Iris pigment epithelial cell (primary cell): ENCODE measurements around the gene LAMP1.
"Not testable (repeated sequence)": the region's sequence is repeated elsewhere in the genome, so short reads cannot be mapped to it uniquely, and the experiment has no call there.

Experiments
- DNase-seq: peaks from one replicate; pipeline ENCODE4 v3.0.0-alpha.2; 2011; ENCODE audit warnings: low read depth

Gene LAMP1

GRCh38 chr13:113327766-113328471 is 30.9 kb downstream of the LAMP1 start:
- no peak for DNase-seq

DNA sequence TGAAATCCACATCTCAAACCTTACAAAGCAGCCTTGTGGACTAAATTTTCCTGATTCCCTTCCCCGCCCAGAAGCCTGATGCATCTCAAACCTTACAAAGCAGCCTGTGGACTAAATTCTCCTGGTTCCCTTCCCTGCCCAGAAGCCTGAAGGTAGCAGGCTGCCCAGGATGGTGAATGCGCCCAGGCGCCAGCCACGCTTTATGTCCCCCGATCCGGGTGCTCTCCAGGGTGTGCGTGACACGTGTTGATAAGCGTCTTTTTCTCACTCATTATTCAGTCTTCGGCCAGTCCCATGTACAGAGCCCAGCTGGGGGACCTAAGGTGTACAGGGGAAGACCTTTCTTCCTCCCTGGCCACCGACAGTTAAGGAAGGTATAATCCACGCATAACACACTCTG is 31.8 kb downstream of the LAMP1 start:
- DNase-seq = no peak

DNA sequence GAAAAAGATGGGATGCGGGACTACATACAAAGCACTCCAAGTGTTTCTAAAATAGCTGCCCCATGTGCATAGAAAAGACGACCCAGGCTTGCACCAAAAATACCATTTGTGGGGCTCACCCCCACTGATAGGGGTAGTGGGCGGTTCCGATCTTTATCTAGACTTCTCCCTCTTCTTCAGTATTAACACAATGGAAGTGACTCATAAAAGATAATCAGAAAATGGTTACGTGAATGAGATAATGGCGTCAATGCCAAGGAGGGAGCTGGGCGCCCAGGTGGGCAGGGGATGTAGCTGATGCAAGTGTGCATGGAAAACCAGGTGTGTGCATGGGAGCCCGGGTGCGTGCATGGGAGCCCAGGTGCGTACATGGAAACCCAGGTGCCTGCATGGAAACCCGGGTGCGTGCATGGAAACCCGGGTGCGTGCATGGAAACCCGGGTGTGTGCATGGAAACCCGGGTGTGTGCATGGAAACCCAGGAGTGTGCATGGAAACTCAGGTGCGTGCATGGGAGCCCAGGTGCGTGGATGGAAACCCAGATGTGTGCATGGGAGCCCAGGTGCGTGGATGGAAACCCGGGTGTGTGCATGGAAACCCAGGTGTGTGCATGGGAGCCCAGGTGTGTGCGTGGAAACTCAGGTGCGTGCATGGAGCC is 32.7 kb downstream of the LAMP1 start:
- DNase-seq = no peak

DNA sequence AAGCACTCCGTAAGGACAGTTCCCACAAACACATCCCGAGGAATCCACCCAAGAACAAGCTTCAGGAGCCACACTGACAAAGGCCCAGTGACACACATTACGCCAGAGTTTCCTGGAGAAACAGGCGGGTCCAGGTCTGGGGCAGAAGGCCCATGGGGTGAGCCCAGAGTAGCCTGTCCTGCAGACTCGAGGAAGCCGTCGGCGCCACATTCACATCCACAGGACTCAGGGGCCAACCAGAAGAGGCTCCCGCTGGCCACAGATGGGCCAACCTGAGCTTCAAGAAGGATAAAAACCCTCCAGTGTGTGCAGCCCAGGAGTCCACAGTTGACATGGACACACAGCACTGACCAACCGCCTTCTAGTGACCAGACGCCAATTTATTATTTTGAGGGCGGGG is 35.6 kb downstream of the LAMP1 start:
- no peak for DNase-seq

DNA sequence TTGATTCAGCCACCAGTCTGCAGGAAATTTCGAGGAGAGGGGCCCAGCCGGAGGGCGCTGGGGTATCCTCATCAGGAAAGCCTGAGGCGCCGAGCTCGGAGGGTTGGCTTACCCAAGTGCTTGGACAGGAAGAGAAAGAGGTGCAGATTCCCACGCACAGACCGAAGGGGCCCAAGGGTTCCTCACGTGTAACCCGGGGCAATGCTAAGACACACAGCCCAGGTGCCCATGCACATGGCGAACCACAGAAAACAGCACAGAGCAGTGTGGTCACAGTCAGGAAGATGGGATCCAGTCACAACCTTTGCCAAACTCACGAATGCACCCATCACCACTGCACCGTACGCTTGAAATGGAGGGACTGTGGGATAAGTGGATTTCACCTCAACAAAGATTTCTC is 36.0 kb downstream of the LAMP1 start:
- no peak for DNase-seq

- DNase-seq = no peak
These were observed 40.5 kb downstream of the LAMP1 start for GRCh38 chr13:113337556-113337955.

GRCh38 chr13:113337976-113338375 is 40.9 kb downstream of the LAMP1 start:
- no peak for DNase-seq

DNA sequence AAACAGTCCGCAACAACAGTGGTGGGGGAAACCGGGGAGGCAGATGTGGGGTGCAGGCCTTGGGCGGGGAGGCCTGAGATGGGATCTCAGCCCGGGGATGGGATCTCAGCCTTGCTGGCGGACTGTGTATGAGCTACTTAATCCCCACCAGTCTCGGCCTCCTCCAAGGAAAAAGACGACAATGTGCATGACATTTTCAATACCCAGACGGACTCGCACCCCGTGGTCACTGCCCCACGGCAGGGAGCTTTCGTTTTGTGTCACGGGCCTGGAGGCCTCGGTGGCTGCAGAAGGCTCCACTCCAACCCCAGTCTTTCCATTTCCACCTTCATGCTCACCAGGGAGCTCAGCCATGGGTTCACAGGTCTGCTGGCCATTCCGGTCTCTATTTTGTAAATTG is 41.4 kb downstream of the LAMP1 start:
- DNase-seq = no peak

- DNase-seq = no peak
These were observed 46.0 kb downstream of the LAMP1 start for GRCh38 chr13:113342820-113343691.

- DNase-seq = no peak
These were observed 46.6 kb downstream of the LAMP1 start for GRCh38 chr13:113343692-113343968.

DNA sequence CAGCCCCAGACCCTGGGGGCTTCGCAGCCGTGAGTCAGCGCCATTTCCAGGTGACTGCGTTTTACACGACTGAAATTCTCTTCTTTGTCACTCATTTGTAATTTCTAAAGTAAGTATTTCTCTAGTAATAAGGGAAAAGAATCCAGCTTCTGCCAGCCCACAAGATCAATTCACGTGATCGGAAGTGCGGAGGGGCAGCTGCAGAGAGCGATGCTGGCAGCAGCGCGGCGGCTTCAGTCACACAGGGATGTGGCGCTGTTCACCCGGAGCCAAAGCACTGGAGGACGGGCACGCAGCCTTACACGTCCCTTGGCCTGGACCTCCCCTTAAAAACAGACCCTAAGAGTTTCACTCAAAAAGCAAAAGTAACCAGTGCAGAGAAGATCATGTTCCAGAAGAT is 48.4 kb downstream of the LAMP1 start:
- no peak for DNase-seq

DNA sequence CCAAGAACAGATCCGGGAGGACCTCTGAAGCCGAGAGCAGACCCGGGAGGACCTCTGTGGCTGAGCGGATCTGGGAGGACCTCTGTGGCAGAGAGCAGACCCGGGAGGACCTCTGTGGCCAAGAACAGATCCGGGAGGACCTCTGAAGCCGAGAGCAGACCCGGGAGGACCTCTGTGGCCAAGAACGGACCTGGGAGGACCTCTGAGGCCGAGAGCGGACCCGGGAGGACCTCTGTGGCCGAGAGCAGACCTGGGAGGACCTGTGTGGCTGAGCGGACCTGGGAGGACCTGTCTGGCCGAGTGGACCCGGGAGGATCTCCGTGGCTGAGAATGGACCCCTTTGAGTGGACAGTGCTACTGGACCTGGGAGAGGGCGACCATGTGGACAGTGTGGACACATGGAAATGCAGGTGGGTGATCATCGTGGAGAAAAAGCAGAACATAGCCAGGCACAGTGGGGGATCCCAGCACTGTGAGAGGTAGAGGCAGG is 50.7 kb downstream of the LAMP1 start:
- DNase-seq = not testable (repeated sequence)

- DNase-seq = no peak
These were observed 51.6 kb downstream of the LAMP1 start for GRCh38 chr13:113348591-113348990.

DNA sequence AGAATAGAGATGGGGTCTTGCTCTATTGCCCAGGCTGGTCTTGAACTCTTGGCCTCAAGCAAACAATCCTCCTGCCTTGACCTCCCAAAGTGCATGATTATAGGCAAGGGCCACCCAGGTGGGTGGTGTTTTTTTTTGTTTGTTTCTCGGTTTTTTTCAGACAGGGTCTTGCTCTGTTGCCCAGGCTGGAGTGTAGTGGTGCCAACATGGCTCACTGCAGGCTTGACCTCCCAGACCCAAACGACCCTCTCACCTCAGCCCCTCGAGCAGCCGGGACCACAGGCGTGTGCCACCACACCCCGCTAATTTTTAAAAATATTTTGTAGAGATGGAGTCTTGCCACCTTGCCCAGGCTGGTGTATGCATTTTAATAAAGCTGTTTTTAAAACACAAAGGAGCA is 52.0 kb downstream of the LAMP1 start:
- no peak for DNase-seq

- no peak for DNase-seq
These were observed 52.5 kb downstream of the LAMP1 start for GRCh38 chr13:113349491-113349890.

- no peak for DNase-seq
These were observed 53.3 kb downstream of the LAMP1 start for GRCh38 chr13:113350065-113350937.

DNA sequence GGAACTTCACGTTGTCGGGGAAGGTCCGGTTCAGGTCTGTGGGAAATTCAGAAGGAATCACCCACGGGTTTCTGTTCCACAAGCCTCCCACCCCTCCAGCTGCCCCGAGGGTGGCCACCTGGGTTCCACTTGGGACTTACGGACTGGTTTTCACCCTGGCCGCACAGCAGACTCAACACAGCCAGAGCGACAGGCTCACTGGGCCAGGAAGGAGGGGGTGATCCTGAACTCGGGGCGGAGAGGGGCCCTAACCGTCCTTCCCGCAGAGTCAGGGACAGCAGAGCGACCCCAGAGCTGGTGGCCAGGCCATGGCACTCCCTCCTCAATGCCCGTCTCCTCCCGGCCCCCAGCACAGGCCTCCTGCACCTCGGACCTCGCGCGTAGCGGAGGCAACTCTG is 53.9 kb downstream of the LAMP1 start:
- no peak for DNase-seq

GRCh38 chr13:113351514-113352026 is 54.5 kb downstream of the LAMP1 start:
- no peak for DNase-seq

GRCh38 chr13:113353254-113353653 is 56.2 kb downstream of the LAMP1 start:
- DNase-seq = no peak

GRCh38 chr13:113354831-113355610 is 58.0 kb downstream of the LAMP1 start:
- DNase-seq = no peak

- no peak for DNase-seq
These were observed 58.6 kb downstream of the LAMP1 start for GRCh38 chr13:113355621-113356020.
